ENCODE data around the gene PRKCA. TPM values are rescaled to one million over a fixed set of nuclear protein-coding genes. Genes with fewer than 3 reads are reported as not detected.

The PRKCA gene
- total and polyA plus RNA-seq, 2 of the 13 experiments (the other 11 are each of a cell fraction or from before 2014, with no cell fraction given), result 18.5 to 21.5 TPM

DNA sequence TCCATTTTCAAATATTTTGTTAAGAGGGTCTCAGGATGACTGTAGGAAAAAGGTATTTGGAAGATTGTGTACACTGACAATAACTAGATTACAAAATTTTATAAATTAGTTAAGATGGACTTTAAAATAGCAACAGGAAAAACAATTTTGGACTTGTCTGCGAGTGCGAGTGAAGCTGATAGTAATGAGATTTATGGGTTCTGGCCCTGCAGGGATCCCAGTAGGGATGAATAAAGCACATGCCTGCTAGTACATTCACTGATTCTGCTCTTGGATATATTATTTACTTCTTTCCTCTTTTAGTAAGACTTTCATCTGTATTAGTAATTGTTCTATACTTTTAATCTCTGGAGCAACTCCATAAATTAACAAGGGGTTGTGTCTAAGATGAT, 28.2 kb downstream of the PRKCA start:
- ChIA-PET CTCF (ENCODE audit: low intra/inter-chr PET ratio, low total read pairs) (no interaction called here), POLR2A (no interaction called here)
- H3K27ac ChIP-seq (ENCODE audit: extremely low read length, insufficient read depth, low read length), result no peak overlapping the region
- H2AFZ ChIP-seq (ENCODE audit: low read length), result no peak overlapping the region
- ATAC-seq (no peak), FAIRE-seq (no peak), DNase-seq (ENCODE audit: low spot score) (no peak)
- intact Hi-C loops (cut with micrococcal nuclease; ENCODE audit: unreplicated experiment) (no loop called here), in situ Hi-C loops (cut with HindIII; ENCODE audit: extremely low pct_ligation_motif_present, low pct_unique_long_range_greater_than_20kb) (no loop called here)
- no TSS peak for BruUV-seq (replicated peaks)
- H3K9ac ChIP-seq (ENCODE audit: insufficient read depth, low read depth, low read length), result no peak overlapping the region
- H3K4me2 ChIP-seq (ENCODE audit: low read depth, low read length), result no peak overlapping the region
- H3K4me1 ChIP-seq (ENCODE audit: insufficient read depth, low read length), result peaks cover 15% of the 10 kb centered on the region
- no peaks in the 10 kb centered on the region for H4K20me1 ChIP-seq (ENCODE audit: insufficient read depth, low read length)
- TF ChIP-seq ATAD3A (CRISPR knock-in tag; IDR thresholded peaks at IDR 0.05) (no peak), ZNF816 (CRISPR knock-in tag; IDR thresholded peaks at IDR 0.05; ENCODE audit: borderline replicate concordance) (no peak), PAF1 (CRISPR knock-in tag; IDR thresholded peaks at IDR 0.05) (no peak), RAD21 (CRISPR knock-in tag; IDR thresholded peaks at IDR 0.05) (no peak), ZNF563 (CRISPR knock-in tag; IDR thresholded peaks at IDR 0.05) (no peak), ZFY (CRISPR knock-in tag; IDR thresholded peaks at IDR 0.05) (no peak), SMC3 (IDR thresholded peaks at IDR 0.05; ENCODE audit: low read length) (no peak), ZBTB38 (CRISPR knock-in tag; IDR thresholded peaks at IDR 0.05) (no peak), NFYC (CRISPR knock-in tag; IDR thresholded peaks at IDR 0.05) (no peak), THAP8 (CRISPR knock-in tag; IDR thresholded peaks at IDR 0.05; ENCODE audit: borderline replicate concordance) (no peak)
- H3K4me3 ChIP-seq (replicated peaks in 1 of 3; ENCODE audit: insufficient read depth in 1 of 3, low read depth in 2 of 3, low read length in 3 of 3), result no peak overlapping the region
- no peaks in the 10 kb centered on the region for H3K9me3 ChIP-seq (ENCODE audit: low read length)
- H3K27me3 ChIP-seq (ENCODE audit: control insufficient read depth in 1 of 2, insufficient read depth in 2 of 2, low read length in 2 of 2), result no peaks in the 10 kb centered on the region
- WGBS (ENCODE audit: low lambda C conversion rate), result 100% methylated on average over 2 of the region's 2 CpGs
- H3K79me2 ChIP-seq (ENCODE audit: insufficient read depth, low read length), result peaks cover 52% of the 10 kb centered on the region
- peaks cover 3 to 9% of the 10 kb centered on the region in 2 experiments; a peak in 3 of 5 replicates for H3K36me3 ChIP-seq (replicated peaks in 1 of 2; ENCODE audit: control insufficient read depth in 1 of 2, insufficient read depth in 2 of 2, low read length in 2 of 2)

Measured in HepG2 (cell line).